Activated CD8-positive, alpha-beta memory T cell treated with anti-CD3 and anti-CD28 coated beads, Interleukin-2, amount 50 U/mL, for 24 hours (primary cell): Measurements from ENCODE around the gene CLHC1.
"Not testable (repeated sequence)": the region's sequence is repeated elsewhere in the genome, so short reads cannot be mapped to it uniquely, and the experiment has no call there.

Source experiments
- DNase-seq: peaks from one replicate; pipeline ENCODE4 v3.0.0-alpha.2; 2020; ENCODE audit errors: extremely low read depth

CLHC1 gene

DNA sequence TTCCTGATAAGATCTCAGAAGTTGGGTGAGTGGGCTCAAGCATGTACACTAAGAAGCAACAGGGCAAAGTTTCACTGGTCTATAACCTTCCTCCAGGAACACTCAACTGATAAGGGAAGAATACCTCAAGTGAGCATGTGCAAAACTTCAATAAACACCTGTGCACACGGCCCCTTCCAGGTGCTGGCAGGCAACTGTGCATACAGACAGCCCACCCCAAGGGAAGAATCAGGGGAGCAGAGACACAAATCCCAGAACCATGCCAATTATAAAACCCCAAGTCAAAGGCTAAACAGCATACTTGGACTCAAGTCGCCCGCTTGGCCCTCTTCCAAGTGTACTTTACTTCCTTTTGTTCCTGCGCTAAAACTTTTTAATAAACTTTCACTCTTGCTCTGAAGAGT is 96.0 kb downstream of the CLHC1 start:
- no peak for DNase-seq

DNA sequence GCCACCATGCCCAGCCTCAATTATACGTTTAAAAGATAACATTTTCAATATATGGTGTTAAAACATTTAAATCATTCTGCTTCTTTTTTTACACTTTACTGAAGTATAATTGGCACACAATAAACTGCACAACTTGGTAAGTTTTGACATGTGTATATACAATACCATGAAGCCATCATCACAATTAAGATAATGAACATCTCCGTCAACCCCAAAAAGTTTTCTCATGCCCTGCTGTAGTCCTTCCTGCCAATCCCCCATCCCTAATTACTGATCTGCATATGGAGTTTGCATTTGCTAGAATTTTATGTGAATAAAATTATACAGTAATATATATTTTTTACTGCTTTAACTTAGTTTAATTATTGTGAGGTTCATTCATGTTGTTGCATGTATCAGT is 96.6 kb downstream of the CLHC1 start:
- DNase-seq = no peak

DNA sequence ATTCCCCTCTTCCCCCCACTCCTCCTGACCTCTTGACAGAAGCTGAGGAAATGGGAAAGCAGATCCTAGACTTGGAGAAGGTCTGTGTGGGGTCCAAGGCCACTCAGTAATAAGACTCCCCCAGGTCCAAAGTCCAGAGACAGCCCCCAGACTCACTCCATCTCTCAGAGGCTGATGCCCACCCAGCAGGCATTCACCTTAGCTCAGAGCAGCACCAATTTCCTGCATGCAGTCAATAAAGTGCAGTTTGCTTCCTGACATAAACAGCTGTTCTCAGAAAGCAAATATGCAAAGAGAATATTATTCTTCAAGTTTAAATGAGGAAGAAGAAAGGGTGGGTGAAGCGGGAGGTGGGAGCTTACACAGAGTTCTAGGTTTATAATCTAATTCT is 97.8 kb downstream of the CLHC1 start:
- no peak for DNase-seq

DNA sequence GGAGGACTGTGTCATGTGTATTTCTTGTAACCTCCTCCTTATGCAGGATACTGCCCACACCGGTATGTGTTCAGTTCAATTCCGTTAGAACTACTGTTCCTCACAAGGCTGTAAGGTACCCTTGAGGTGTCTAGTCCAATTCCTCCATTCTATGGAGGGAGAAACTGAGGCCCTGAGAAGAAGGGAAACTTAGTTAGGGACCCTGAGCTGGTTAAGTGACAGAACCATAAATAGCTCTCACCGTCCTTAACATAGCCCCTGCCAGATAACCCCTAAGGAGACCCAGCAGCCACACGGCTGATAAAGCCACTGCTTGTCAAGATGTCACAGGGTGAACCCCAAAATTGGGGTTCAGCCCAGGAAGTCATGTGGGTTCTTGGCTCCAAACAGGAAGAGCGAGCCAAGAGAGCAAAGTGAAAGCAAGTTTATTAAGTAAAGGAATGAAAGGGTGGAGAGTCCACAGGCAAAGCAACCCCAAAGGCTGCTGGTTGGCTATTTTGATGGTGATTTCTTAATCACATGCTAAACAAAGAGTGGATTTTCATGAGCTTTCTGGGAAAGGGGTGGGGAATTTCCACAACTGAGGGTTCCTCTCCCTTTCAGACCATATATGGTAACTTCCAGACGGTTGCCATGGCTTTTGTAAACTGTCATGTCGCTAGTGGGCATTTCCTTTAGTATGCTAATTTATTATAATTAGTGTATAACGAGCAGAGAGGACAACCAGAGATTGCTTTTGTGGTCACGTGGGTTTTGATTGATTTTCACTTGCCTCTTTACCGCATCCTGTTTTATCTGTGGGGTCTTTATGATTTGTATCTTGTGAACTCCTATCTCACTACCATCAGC is 98.4 kb downstream of the CLHC1 start:
- DNase-seq = peak; percentile 7

DNA sequence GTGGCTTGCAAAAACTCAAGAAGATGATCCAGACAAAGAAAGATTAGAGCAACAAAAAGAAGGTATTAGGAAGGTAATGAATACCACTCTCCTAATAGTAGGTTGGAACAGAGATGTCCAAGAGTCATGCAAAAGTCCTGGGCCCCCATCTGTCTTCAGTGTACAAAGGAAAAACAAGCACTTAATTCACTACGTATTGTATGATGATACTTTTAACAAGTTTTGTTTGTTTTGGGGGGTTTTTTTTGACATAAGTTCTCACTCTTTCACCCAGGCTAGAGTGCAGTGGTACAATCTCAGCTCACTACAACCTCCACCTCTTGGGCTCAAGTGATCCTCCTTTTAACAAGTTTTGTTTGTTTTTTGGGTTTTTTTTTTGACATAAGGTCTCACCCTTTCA is 101.2 kb downstream of the CLHC1 start:
- DNase-seq = no peak

DNA sequence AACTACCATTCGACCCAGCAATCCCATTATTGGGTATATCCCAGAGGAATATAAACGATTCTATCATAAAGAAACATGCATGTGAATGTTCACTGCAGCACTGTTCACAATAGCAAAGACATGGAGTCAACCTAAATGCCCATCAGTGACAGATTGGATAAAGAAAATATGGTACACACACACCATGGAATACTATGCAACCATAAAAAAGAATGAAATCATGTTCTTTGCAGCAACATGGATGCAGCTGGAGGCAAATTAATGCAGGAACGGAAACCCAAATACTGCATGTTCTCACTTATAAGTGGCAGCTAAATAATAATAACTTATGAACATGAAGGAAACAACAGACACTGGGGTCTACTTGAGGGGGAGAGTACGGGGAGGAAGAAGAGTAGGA is 105.5 kb downstream of the CLHC1 start:
- not testable (repeated sequence) for DNase-seq
